GM21529 (cell line): ENCODE results near the gene C1GALT1C1L.
"Not testable (repeated sequence)": the region's sequence is repeated elsewhere in the genome, so short reads cannot be mapped to it uniquely, and the experiment has no call there.

Experiments
- ATAC-seq: cut with Tn5 transposase; IDR thresholded peaks from one replicate; pipeline ENCODE4 v1.9.1; 2021; ENCODE audit not compliant: unreplicated experiment

Gene C1GALT1C1L

GRCh38 chr2:43676322-43677050, at the start of gene C1GALT1C1L:
Gene C1GALT1C1L, minus strand, starts transcription at chr2:43676429. Its CDS starts 107 bp downstream, at chr2:43676322.
- no peak for ATAC-seq

GRCh38 chr2:43725711-43726246, 49.5 kb upstream of the C1GALT1C1L start:
- no peak for ATAC-seq

GRCh38 chr2:43724728-43725526, 48.7 kb upstream of the C1GALT1C1L start:
- ATAC-seq: no peak

GRCh38 chr2:43718530-43719124, 42.4 kb upstream of the C1GALT1C1L start:
- ATAC-seq: peak; percentile 74

- no peak for ATAC-seq
Measured at GRCh38 chr2:43717322-43717721, 41.1 kb upstream of the C1GALT1C1L start.

GRCh38 chr2:43715300-43716098, 39.3 kb upstream of the C1GALT1C1L start:
- no peak for ATAC-seq

- ATAC-seq: no peak
Measured at GRCh38 chr2:43714164-43714563, 37.9 kb upstream of the C1GALT1C1L start.

- no peak for ATAC-seq
Measured at GRCh38 chr2:43710866-43711265, 34.6 kb upstream of the C1GALT1C1L start.

GRCh38 chr2:43708891-43709290, 32.7 kb upstream of the C1GALT1C1L start:
- no peak for ATAC-seq

- no peak for ATAC-seq
Measured at GRCh38 chr2:43708178-43708577, 31.9 kb upstream of the C1GALT1C1L start.

GRCh38 chr2:43707255-43708015, 31.2 kb upstream of the C1GALT1C1L start:
- no peak for ATAC-seq

- no peak for ATAC-seq
Measured at GRCh38 chr2:43701111-43701510, 24.9 kb upstream of the C1GALT1C1L start.

- ATAC-seq: no peak
Measured at GRCh38 chr2:43699761-43700160, 23.5 kb upstream of the C1GALT1C1L start.

- ATAC-seq: not testable (repeated sequence)
Measured at GRCh38 chr2:43698140-43698539, 21.9 kb upstream of the C1GALT1C1L start.

GRCh38 chr2:43692428-43692994, 16.3 kb upstream of the C1GALT1C1L start:
- ATAC-seq: no peak

GRCh38 chr2:43689999-43690398, 13.8 kb upstream of the C1GALT1C1L start:
- no peak for ATAC-seq

- ATAC-seq: no peak
Measured at GRCh38 chr2:43685357-43685756, 9.1 kb upstream of the C1GALT1C1L start.

GRCh38 chr2:43677783-43678182, 1.6 kb upstream of the C1GALT1C1L start:
- ATAC-seq: not testable (repeated sequence)

- no peak for ATAC-seq
Measured at GRCh38 chr2:43675646-43676321, 445 bp downstream of the C1GALT1C1L start.
